Glutamatergic neuron (in vitro differentiated cells): ENCODE measurements around the gene ZNF770. TPM values are rescaled to one million over a fixed set of nuclear protein-coding genes. Genes with fewer than 3 reads are reported as not detected.

Experiments used
- DNase-seq: peaks from one replicate; pipeline ENCODE4 v3.0.0; 2022
- H3K27ac Mint-ChIP-seq: one replicate; pipeline ENCODE4 v1.8.0; 2020; ENCODE audit warnings: mild to moderate bottlenecking, mixed read lengths, inconsistent platforms; ENCODE audit not compliant: unreplicated experiment
- H3K27me3 Mint-ChIP-seq: one replicate; pipeline ENCODE4 v1.8.0; 2020; ENCODE audit warnings: mild to moderate bottlenecking, moderate library complexity, mixed read lengths, inconsistent platforms; ENCODE audit not compliant: unreplicated experiment
- H3K36me3 Mint-ChIP-seq: one replicate; pipeline ENCODE4 v1.8.0; 2020; ENCODE audit warnings: mild to moderate bottlenecking, mixed read lengths, inconsistent platforms; ENCODE audit not compliant: unreplicated experiment
- H3K4me1 Mint-ChIP-seq: one replicate; pipeline ENCODE4 v1.8.0; 2020; ENCODE audit warnings: mild to moderate bottlenecking, low read depth, mixed read lengths, inconsistent platforms; ENCODE audit not compliant: unreplicated experiment
- H3K4me3 Mint-ChIP-seq: one replicate; pipeline ENCODE4 v1.8.0; 2020; ENCODE audit warnings: mild to moderate bottlenecking, mixed read lengths, inconsistent platforms; ENCODE audit not compliant: unreplicated experiment
- H3K9me3 Mint-ChIP-seq: one replicate; pipeline ENCODE4 v1.8.0; 2020; ENCODE audit warnings: mild to moderate bottlenecking, moderate library complexity, mixed read lengths, inconsistent platforms; ENCODE audit not compliant: unreplicated experiment
- CTCF ChIP-seq: fragments of 200-600 bp; sonication (generic); IDR thresholded peaks from one replicate; pipeline ENCODE4 v1.5.0; 2021; ENCODE audit not compliant: partially characterized antibody, unreplicated experiment
- long read RNA-seq: library from polyadenylated mRNA; unstranded; transcript quantifications from one replicate; pipeline ENCODE4 v2.0.0, GENCODE V29; 2020; ENCODE audit not compliant: unreplicated experiment
- total RNA-seq: library from RNA; stranded (reverse); fragmentation: NEBNext Ultra II Directional; extraction: Animal tissue kit (Norgen Biotek cat#: 25700); gene quantifications from one replicate; pipeline ENCODE4 v1.2.1, GENCODE V29; 2021; ENCODE audit not compliant: unreplicated experiment

The ZNF770 gene
- 39.3 TPM for total RNA-seq
- long read RNA-seq, full-length matches to known transcripts, result 8 of 9 reads
- long read RNA-seq, partial matches to known transcripts, result 0 of 9 reads
- long read RNA-seq, other reads (novel, unspliced or antisense), result 1 of 9 reads

- no peaks in the 10 kb centered on the region for H3K36me3 Mint-ChIP-seq
- H3K27me3 Mint-ChIP-seq, result no peaks in the 10 kb centered on the region
- H3K27ac Mint-ChIP-seq, result peak within 1 kb of the TSS; percentile 98
- peaks cover 10% of the 10 kb centered on the region for H3K4me1 Mint-ChIP-seq
- peak within 1 kb of the TSS; percentile 98 for H3K4me3 Mint-ChIP-seq
- DNase-seq, result peak; percentile 86
- no peak for TF ChIP-seq CTCF
- H3K9me3 Mint-ChIP-seq, result peaks cover 7% of the 10 kb centered on the region
Measured at GRCh38 chr15:34988027-34988902, at the start of gene ZNF770. Gene ZNF770, minus strand, starts transcription at chr15:34988287. Its CDS starts 4,853 bp downstream, at chr15:34983434.

GRCh38 chr15:35028235-35028984 lies 40.3 kb upstream of the ZNF770 start:
- H3K27me3 Mint-ChIP-seq, result no peaks in the 10 kb centered on the region
- DNase-seq, result no peak
- H3K27ac Mint-ChIP-seq, result no peak overlapping the region
- no peaks in the 10 kb centered on the region for H3K36me3 Mint-ChIP-seq
- no peak overlapping the region for H3K4me3 Mint-ChIP-seq
- TF ChIP-seq CTCF, result no peak
- H3K9me3 Mint-ChIP-seq, result peaks cover 2% of the 10 kb centered on the region
- H3K4me1 Mint-ChIP-seq, result no peaks in the 10 kb centered on the region

GRCh38 chr15:35023804-35024203 lies 35.7 kb upstream of the ZNF770 start:
- H3K36me3 Mint-ChIP-seq, result no peaks in the 10 kb centered on the region
- no peak for DNase-seq
- H3K4me3 Mint-ChIP-seq, result no peak overlapping the region
- H3K9me3 Mint-ChIP-seq, result peaks cover 2% of the 10 kb centered on the region
- no peak overlapping the region for H3K27ac Mint-ChIP-seq
- H3K4me1 Mint-ChIP-seq, result no peaks in the 10 kb centered on the region
- H3K27me3 Mint-ChIP-seq, result peaks cover 2% of the 10 kb centered on the region
- TF ChIP-seq CTCF, result no peak

- no peak for TF ChIP-seq CTCF
- H3K9me3 Mint-ChIP-seq, result peaks cover 2% of the 10 kb centered on the region
- no peaks in the 10 kb centered on the region for H3K36me3 Mint-ChIP-seq
- peaks cover 2% of the 10 kb centered on the region for H3K27me3 Mint-ChIP-seq
- no peaks in the 10 kb centered on the region for H3K4me1 Mint-ChIP-seq
- H3K4me3 Mint-ChIP-seq, result no peak overlapping the region
- DNase-seq, result no peak
- no peak overlapping the region for H3K27ac Mint-ChIP-seq
Measured at GRCh38 chr15:35020974-35021373, 32.9 kb upstream of the ZNF770 start.
